HuH-7 (cell line): Measurements from ENCODE around the gene LITAF.
"Not testable (repeated sequence)": the region's sequence is repeated elsewhere in the genome, so short reads cannot be mapped to it uniquely, and the experiment has no call there.

ENCODE experiments used
- DNase-seq: peaks from one replicate; pipeline ENCODE4 v3.0.0; 2011; ENCODE audit warnings: low spot score

LITAF gene

DNA sequence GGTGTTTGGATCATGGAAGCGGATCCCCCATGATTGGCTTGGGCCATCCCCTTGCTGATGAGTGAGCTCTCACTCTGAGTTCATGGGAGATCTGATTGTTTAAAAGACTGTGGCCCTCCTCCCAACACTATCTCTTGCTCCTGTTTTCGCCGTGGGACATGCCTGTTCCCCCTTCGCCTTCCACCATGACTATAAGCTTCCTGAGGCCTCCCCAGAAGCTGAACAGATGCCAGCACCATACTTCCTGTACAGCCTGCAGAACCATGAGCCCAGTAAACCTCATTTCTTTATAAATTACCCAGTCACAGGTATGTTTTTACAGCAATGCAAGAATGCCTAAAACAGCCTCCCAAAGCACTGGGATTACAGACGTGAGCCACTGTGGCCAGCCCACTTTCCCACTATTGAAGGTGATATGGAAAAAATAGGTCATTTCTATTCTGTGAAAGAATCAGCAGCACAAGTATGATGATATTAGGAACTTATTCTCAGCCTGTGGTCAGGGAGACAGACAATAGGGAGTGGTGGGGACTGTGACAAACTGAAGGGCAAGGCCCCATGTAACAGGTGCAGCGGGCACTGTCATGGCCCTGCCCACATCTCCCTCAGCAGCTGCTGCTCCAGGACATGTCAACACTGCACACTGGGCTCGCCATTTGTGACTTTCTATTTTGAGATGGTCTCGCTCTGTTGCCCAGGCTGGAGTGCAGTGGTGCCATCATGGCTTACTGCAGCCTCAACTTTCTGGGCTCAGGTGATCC is 33.7 kb upstream of the LITAF start:
- DNase-seq: no peak

DNA sequence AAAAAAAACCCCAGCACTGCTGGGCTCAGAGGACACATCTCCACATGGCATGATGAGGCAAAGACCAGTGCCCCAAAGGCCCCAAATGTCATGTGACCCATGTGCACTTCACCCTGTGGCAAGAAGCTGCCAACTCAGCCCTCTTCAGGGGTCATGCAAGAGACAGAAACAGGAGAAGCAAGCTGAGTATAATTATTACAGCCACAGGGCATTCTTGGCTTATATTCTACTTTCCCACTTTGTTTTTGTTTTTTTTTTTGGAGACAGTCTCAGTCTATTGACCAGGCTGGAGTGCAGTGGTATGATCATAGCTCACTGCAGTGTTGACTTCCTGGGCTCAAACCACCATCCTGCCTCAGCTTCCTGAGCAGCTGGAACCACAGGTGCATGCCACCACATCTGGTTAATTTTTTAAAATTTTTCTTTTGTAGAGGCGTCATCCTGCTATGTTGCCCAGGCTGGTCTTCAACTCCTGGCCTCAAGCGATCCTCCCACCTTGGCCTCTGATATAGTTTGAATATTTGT is 32.7 kb upstream of the LITAF start:
- DNase-seq: no peak

- DNase-seq: no peak
These were observed 31.5 kb upstream of the LITAF start for GRCh38 chr16:11618107-11618717.

DNA sequence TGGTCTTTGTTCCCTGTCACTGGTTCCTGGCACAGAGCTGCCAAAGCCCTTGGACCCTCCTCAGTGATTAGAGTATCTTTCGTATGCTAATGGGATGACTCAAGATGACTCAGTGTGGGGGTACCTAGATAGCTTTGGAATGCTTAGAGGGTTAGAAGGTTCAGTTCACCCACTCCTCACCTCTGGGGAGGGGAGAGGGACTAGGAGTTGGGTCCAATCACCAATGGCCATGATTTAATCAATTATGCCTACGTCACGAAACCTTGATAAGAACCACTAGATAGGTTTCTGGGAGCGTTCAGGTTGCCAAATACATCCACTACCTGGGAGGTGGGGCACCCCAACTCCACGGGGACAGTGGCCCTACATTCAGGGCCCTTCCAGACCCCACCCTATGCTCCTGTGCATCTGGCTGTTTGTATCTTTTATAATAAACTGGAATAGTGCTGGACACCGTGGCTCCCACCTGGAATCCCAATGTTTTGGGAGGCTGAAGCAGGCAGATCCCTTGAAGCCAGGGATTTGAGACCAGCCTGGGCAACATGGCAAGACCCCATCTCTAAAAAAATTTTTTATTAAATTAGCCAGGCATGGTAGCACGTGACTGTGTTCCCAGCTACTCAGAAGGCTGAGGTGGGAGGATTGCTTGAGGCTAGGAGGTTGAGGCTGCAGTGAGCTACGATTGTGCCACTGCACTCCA is 29.2 kb upstream of the LITAF start:
- no peak for DNase-seq

- no peak for DNase-seq
These were observed 28.0 kb upstream of the LITAF start for GRCh38 chr16:11614587-11615175.

DNA sequence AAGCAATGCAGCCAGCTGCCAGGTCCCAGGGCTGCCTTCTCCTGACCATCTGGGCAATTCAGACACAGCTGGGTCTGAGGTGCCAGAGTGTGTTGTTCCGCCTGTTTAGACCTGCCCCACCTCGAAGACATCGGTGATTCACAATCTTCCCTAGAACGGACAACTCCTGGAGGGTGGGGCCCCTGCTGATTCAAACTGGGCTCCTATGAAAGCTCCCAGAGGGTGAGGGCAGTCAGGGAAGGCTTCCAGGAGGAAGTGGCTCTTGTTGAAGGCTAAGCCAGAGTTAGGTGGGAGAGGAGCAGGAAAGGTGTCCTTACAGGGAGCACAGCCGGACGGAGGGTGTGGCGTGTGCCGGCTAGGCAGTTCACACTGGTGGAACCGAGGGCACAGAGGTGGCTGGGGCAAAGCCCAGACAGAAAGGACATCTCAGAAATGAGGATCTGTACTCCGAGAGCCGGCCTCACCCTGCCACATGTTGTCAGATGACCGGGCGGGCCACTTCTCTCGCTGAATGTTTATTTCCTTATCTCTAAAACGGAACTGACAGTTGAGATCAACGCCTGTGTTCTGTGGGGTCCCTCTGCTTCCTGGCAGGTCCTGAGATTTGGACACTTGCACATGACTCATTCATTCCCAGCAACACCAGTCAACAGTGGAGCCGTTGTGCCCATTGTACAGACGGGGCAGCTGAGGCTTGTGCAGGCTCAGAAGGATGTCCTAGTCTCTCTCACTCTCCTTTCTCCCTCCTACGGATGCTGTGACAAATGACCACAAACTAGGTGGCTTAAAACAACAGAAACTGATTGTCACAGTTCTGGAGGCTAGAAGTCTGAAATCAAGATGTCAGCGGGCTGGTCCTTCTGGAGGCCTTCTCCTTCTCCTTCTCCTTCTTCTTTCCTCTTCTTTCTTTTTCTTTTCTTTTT is 26.9 kb upstream of the LITAF start:
- DNase-seq: no peak

- no peak for DNase-seq
These were observed 25.9 kb upstream of the LITAF start for GRCh38 chr16:11612665-11613025.

DNA sequence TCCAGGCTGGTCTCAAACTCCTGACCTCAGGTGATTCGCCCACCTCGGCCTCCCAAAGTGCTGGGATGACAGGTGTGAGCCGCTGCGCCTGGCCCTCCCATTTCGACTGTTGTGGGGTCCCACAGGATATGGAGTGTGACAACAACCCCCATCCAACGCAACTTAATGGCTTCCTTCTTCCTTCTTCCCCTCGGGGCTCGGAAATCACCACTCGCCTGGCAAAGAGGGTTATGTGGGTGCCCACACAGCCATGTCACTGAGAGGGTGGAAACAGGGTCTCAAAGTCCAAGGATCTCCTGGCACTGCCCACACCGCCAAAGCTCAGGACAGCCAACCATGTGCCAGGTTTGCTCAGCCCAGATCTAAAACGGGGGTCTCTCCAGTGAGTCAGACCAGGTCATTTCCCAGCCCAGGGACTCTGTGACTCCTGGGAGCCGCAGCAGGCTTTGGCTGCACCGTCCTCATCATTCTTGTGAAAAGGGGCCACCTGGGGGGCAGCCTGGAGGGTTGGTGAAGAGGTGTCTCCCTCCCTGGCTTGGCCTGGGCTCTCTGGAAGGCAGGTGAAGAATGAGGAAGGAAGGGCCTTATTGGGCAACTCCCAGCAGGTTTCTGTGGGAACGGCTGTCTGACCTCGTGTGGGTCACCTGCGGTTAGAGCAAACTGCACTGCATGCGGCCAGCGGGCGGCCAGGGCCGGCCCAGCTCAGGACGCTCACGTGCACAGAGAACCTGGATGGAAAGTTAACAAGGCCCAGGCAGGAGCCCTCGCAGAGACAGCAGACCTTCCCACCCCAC is 25.3 kb upstream of the LITAF start:
- DNase-seq: peak; percentile 59

GRCh38 chr16:11610580-11610979 is 23.9 kb upstream of the LITAF start:
- no peak for DNase-seq

DNA sequence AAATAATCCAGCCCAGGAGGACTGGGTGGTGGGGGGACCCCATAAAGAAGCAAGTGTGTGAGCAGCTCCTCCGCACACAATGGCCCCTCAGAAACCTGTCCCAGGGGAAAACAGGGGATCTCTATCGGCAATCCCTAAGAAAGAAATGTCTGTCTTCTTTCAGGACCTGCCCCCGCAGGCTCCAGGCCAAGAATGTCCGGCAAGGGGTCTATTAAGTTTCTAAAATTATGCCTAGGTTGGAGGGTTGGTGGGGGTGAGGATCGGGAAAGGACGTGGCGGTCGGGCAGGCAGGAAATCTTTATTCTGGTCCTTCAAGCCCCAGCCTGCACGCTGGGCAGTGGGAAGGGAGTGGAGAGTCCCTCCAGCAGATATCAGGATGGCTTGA is 23.4 kb upstream of the LITAF start:
- DNase-seq: no peak

DNA sequence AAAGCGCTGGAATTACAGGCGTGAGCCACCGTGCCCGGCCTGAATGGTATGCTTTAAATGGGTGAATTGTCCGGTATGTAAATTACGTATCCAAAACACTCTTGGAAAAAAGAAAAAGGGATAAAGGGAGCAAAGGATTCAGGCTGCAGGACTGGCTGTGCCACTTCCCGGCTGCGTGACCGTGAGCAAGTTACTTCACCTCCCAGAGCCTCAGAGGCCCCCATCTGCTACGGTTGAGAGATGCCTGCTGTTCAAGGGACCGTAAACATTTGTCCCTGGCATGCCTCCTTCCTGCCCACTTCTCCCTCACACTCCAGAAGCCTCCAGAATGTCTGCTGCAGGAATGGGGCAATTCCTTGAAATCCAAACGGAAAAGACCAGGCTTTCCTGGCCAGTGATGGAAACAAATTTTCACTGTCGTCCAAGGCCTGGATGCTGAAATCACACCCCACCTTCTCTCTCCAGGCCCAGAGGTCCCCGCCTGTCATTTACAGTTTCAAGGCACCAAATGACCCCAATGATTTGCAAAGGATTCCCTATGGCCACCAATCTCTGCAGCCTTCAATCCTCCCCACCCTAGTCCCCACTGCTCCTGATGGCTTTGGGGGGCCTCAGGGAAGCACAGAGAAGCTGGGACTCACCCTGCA is 22.9 kb upstream of the LITAF start:
- DNase-seq: no peak

GRCh38 chr16:11605891-11606290 is 19.2 kb upstream of the LITAF start:
- no peak for DNase-seq

DNA sequence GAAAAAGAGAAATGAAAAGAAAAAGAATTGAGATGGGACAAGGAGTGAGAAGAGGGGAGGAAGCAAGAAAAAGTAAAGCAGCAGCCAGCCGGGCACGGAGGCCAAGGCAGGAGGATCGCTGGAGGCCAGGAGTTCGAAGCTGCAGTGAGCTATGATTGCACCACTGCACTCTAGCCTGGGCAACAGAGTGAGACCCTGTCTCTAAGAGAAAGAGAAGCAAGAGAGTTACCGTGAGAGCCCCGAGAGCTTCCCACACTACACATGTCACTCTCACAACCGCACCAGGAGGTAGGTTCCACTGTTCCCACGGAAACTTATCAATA is 18.8 kb upstream of the LITAF start:
- no peak for DNase-seq

DNA sequence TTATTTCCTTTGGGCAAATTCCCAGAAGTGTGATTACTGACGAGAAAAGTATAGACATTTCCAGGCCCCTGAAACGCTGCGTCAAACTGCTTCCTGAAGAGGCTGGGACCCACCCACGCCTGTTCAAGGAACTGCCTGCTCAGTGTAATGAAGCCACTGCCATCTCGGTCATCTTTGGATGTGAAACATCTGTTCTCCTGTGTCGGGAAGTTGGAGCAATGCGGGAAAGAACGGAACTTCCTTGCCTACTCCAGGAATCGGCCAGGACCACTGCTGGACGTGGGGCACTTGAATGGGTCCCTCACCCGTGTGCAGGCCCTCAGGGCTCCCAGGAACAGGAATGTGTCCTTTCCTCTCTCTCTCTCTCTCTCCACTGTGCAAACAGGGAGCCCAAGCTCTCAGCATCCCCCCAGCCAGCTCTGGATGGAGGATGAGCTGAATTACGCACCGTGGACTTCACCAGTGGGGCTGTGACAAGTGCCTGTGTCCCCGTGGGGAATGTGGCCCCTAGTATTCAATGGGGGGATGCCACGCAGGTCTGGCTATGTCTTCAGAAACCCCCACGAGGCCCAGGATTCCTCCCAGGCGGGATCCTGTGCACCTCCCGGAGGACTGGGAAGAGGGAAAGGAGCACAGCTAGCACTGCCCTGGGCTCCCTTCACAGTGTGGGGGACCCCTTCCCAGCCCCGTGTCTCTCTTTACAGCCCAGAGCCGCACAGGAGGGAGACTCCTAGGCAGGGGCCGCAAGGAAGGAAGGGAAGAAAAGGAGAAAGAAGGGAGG is 18.3 kb upstream of the LITAF start:
- DNase-seq: no peak

GRCh38 chr16:11604296-11604695 is 17.6 kb upstream of the LITAF start:
- not testable (repeated sequence) for DNase-seq

GRCh38 chr16:11603331-11603750 is 16.6 kb upstream of the LITAF start:
- DNase-seq: no peak

DNA sequence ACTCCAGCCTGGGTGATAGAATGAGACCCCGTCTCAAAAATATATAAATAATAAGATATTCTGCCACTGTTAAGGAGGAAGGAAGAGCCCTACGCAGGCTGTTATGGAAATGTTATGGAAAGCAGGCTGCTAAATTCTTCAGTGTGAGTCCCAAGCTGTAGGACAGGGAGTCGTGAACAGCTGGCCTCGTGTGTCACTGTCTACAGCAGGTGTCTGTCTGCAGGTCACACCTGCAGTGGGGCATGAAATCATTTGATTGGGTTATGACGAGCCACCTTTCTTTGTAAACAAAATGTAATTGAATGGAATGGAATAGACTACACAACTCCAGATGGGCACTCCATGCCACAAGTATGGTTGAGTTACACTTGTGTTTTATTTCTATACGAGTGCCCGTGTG is 15.6 kb upstream of the LITAF start:
- DNase-seq: no peak

GRCh38 chr16:11601911-11602310 is 15.2 kb upstream of the LITAF start:
- no peak for DNase-seq

DNA sequence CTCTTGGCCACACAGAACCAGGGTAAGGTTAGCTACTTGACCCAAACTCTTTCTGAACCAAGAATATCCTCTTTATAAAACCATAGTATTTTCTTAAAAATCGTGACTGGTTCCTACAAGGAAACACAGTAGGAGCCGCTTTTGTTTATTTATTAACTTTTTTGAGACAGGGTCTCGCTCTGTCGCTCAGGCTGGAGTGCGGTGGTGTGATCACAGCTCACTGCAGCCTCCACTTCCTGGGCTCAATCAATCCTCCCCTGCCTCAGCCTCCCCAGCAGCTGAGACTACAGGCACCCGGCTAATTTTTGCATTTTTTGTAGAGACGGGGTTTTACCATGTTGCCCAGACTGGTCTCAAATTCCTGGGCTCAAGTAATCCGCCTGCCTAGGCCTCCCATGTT is 14.7 kb upstream of the LITAF start:
- no peak for DNase-seq

DNA sequence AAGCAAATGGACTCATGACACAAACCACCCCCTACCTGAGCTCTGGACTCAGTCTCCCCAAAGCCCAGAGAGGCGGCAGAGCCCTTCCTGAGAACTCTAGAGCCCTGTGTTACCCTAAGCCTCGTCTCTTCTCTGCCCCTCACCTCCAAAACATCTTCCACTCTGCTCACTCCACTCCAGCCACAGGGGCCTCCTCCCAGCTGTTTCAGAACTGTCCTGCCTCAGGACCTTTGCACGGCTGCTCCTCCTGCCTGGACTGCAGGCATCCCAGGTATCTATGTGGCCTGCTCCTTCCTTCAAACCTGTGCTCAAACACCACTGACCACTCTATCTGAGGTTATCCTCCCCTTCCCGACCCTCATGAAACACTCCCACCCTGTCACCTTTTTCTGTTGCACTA is 12.9 kb upstream of the LITAF start:
- DNase-seq: no peak
